ENCODE measurements around the gene UBE2C. TPM values are rescaled to one million over a fixed set of nuclear protein-coding genes. Genes with fewer than 3 reads are reported as not detected.
"Not testable (repeated sequence)": the region's sequence is repeated elsewhere in the genome, so short reads cannot be mapped to it uniquely, and the experiment has no call there.

Gene UBE2C
- polyA plus RNA-seq, 10 donors = 22.4 to 53.7 (median 32.7) TPM

GRCh38 chr20:45829673-45830106 lies 17.2 kb downstream of the UBE2C start:
- DNase-seq = not testable (repeated sequence)

- DNase-seq = no peak
Observed at GRCh38 chr20:45832619-45833018, 20.2 kb downstream of the UBE2C start.

- peak; percentile 77 to 94 (median 86) for DNase-seq
Observed at GRCh38 chr20:45833030-45833882, 20.8 kb downstream of the UBE2C start, which contains the start of gene SNX21. TSS of gene SNX21 (plus strand) at chr20:45833799. CDS start at chr20:45833920, 121 bp downstream.

- DNase-seq = peak; percentile 72 to 95 (median 88)
Observed at GRCh38 chr20:45833883-45834796, 21.7 kb downstream of the UBE2C start.

- no peak for DNase-seq
Observed at GRCh38 chr20:45834797-45835161, 22.3 kb downstream of the UBE2C start.

DNA sequence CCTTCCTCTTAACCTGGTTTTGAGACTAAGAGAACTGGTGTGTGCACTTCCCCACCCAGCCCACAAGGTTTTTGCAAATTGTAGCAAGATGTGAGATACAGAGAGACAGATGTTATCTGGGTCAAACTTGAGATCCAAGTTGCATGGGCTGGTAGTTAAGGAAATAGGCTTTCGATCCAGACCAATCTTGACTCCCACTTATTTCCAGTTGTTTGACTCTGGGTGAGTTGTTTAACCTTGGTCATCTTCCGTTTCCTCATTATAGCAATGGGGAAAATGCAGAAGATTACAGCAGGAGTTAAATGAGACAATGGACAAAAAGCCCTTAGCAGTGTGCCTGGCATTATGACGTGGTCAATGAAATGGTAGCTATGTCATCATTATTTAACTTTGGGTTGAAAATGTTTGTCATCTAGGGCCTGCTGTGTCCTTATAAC lies 22.9 kb downstream of the UBE2C start:
- DNase-seq = no peak

DNA sequence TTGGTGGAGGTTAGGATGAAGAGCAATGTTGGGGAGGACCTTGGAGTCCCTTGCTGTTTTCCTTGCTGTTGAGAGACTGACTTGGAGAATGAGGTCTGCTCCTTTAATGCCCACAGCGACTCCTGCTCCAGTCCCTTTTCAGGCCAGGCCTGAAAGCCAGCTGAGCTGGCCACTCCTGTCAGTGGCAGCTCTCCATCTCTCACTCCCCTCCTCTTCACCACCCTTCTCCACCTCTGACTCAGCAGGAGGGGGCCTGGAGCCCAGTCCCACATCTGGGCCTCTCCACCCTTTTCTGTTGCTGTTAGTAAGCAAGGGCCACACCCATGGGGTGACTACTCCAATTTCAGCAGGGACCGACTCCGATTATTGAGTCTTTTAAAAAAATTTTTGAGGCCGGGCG lies 23.4 kb downstream of the UBE2C start:
- no peak for DNase-seq

DNA sequence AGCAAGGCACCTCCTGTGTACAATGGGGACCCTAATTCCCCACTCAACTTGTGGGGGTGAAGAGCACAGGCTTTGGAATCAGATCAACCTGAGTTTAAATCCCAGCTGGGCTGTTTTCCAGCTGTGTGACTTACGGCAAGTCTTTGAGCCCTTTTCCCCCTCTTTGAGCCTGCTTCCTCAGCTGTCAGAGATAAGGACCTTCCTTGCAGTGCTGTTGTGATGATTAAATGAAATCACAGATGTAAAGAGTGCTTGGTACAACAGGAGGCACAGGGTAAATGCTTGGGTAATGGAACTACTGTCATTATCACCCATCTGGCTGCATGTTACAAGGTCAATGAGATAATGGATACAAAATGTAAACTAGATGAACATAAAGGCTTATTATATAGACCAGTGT lies 24.4 kb downstream of the UBE2C start:
- no peak for DNase-seq

DNA sequence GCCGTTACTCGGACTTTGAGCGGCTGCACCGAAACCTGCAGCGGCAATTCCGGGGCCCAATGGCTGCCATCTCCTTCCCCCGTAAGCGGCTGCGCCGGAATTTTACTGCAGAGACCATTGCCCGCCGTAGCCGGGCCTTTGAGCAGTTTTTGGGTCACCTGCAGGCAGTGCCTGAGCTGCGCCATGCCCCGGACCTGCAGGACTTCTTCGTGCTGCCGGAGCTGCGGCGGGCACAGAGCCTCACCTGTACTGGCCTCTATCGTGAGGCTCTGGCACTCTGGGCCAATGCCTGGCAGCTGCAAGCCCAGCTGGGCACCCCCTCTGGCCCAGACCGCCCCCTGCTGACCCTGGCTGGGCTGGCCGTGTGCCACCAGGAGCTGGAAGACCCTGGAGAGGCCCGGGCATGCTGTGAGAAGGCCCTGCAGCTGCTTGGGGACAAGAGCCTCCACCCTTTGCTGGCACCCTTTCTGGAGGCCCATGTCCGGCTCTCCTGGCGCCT lies 28.3 kb downstream of the UBE2C start:
- DNase-seq = no peak

DNA sequence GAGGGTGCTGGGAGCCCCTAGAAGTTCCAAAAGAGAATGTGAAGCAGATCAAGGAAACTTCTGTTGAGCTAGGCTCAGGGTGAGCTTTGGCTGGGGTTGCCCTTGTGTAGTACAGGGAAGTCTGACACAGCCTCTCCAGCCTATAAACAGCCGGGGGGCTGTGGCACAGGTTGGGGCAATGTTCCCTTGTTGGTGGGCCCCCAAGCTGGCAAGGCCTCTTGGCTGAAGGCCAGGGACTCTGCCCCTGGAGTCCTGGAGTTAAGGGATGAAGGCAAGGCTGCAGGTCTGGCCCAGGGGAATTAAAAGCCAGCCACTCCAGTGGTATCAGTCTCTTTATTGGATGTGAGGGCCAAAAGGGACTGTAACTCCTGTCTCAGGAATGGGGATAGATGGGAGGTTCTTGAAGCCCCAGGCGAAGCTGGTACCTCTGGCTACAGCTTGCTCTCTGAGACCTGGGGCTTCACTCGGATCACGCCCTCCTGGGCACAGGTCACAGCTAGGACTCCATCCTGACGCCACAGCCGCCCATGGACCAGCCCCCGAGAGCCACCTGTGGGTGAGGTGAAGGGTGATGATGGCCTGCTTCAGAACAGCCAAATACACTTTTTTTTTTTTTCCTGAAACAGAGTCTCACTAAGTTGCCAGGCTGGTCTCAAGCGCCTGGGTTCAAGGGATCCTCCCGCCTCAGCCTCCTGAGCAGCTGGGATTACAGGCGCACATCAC lies 29.1 kb downstream of the UBE2C start:
- DNase-seq = no peak

- peak in 1 of 3 donors; percentile 63 for DNase-seq
Observed at GRCh38 chr20:45842169-45842812, 29.8 kb downstream of the UBE2C start.

DNA sequence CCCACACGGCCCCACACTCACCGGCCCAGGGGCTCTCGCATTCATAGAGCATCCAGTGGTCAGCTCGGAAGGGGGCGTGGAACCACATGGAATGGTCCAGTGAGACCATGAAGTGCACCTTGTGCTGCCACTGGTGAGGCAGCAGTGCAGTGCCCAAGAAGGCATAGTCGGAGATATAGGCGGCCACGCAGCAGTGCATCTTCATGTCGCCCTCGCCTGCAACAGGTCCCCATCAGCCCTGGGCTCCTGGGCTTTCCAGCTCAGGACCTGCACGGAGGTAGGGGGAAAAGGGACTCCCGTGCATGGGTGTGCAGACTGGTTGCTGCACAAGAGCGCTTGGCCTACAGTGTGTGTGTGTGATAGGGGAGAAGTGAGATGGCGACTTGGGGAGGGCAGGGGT lies 31.1 kb downstream of the UBE2C start:
- no peak for DNase-seq

GRCh38 chr20:45845452-45845851 lies 33.0 kb downstream of the UBE2C start:
- no peak for DNase-seq

DNA sequence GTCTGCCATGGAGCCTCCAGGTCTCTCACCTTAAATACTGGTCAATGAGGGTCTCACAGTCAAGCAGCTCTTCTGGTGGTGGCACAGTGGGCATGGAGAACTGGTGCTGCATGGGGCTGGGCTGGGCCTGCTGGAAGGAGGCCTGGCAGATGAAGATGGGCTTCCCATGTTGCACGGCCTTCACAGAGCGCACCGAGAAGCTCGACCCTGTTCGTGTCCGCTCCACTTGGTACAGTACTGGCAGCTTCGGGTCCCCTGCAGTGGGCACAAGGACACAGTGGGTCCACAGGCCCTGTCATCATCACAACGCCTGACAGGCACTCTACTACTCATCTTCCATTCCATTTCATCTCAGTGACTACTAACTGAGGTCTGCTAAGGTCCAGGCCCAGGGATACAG lies 36.0 kb downstream of the UBE2C start:
- no peak for DNase-seq

GRCh38 chr20:45848969-45849582 lies 36.6 kb downstream of the UBE2C start:
- no peak for DNase-seq

DNA sequence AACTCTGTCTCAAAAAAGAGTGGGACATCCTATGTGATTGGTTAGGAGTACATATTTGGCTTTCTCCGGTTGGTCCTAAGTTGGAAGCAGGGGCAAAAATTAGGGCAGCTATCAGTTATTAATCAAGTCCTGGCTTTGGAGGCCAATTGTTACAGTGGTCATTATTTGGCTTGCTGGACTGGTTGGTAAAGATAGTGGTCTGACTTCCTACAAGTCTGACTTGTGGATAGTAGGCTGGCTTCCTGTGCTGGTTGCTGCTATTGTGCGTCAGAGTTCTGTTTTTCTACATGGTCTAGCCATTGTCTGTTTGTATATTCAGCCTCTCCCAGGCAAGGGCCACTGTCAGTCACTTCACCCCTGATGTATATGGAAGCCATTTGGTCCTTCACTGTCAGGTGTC lies 37.8 kb downstream of the UBE2C start:
- DNase-seq = no peak

GRCh38 chr20:45850926-45851325 lies 38.5 kb downstream of the UBE2C start:
- no peak for DNase-seq

- DNase-seq = no peak
Observed at GRCh38 chr20:45851501-45851900, 39.1 kb downstream of the UBE2C start.

DNA sequence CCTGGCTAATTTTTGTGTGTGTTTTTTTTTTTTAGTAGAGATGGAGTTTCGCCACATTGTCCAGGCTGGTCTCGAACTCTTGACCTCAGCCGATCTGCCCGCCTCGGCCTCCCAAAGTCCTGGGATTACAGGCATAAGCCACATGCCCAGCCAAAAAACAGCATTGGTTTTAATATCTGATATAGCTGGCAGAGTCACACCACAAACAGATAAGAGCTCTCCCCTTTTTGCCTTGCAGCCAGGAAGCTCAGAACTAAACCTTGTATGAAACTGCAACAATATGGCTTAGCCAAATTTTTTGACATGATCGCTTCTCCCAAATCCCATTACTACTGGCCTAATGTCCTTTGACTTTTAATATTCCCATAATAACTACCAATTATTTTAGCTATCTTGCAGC lies 39.9 kb downstream of the UBE2C start:
- DNase-seq = no peak

GRCh38 chr20:45853484-45853883 lies 41.0 kb downstream of the UBE2C start:
- no peak for DNase-seq
